Endothelial cell of hepatic sinusoid (primary cell): ENCODE results near the gene TSSK3.

ENCODE experiments used
- in situ Hi-C: cut with HindIII; loops from 2 replicates; pipeline ENCODE4 v1.10.0; 2017; ENCODE audit warnings: low sequenced_read_pairs

TSSK3 gene

GRCh38 chr1:32361308-32361673, 1.0 kb upstream of the TSSK3 start:
- in situ Hi-C loops = no loop called here

- in situ Hi-C loops = no loop called here
Measured at GRCh38 chr1:32361674-32362473, 465 bp upstream of the TSSK3 start.

- in situ Hi-C loops = no loop called here
Measured at GRCh38 chr1:32363713-32364112, 1.4 kb downstream of the TSSK3 start.

- in situ Hi-C loops = no loop called here
Measured at GRCh38 chr1:32364836-32365235, 2.5 kb downstream of the TSSK3 start.

GRCh38 chr1:32365445-32365844, 3.1 kb downstream of the TSSK3 start:
- in situ Hi-C loops = no loop called here

GRCh38 chr1:32367912-32368635, 5.7 kb downstream of the TSSK3 start:
- in situ Hi-C loops = no loop called here

- in situ Hi-C loops = loop anchor here (10.0 kb wide), 1 partner anchor 87 kb away; no protein-coding TSS in a partner anchor
Measured at GRCh38 chr1:32372149-32372756, 9.9 kb downstream of the TSSK3 start.

- in situ Hi-C loops = loop anchor here (10.0 kb wide), 1 partner anchor 89 kb away; no protein-coding TSS in a partner anchor
Measured at GRCh38 chr1:32373996-32374592, 11.8 kb downstream of the TSSK3 start.

- in situ Hi-C loops = loop anchor here (5.0 to 10.0 kb wide), 3 partner anchors 41 to 91 kb away; no protein-coding TSS in a partner anchor
Measured at GRCh38 chr1:32376199-32376598, 13.9 kb downstream of the TSSK3 start.

GRCh38 chr1:32377541-32378220, 15.3 kb downstream of the TSSK3 start:
- in situ Hi-C loops = loop anchor here (5.0 to 10.0 kb wide), 3 partner anchors 40 to 93 kb away; no protein-coding TSS in a partner anchor

GRCh38 chr1:32380057-32380456, 17.7 kb downstream of the TSSK3 start:
- in situ Hi-C loops = no loop called here

- in situ Hi-C loops = no loop called here
Measured at GRCh38 chr1:32386676-32387392, 24.5 kb downstream of the TSSK3 start.

- in situ Hi-C loops = no loop called here
Measured at GRCh38 chr1:32388641-32389040, 26.3 kb downstream of the TSSK3 start.

GRCh38 chr1:32390904-32391870, 28.8 kb downstream of the TSSK3 start:
- in situ Hi-C loops = no loop called here

GRCh38 chr1:32392325-32392724, 30.0 kb downstream of the TSSK3 start:
- in situ Hi-C loops = no loop called here

GRCh38 chr1:32393136-32393535, 30.8 kb downstream of the TSSK3 start:
- in situ Hi-C loops = no loop called here

GRCh38 chr1:32393832-32394140, 31.4 kb downstream of the TSSK3 start:
- in situ Hi-C loops = no loop called here

- in situ Hi-C loops = no loop called here
Measured at GRCh38 chr1:32394141-32394889, 32.0 kb downstream of the TSSK3 start, which contains the start of gene BSDC1. Gene BSDC1 (minus strand): TSS chr1:32394441. CDS start chr1:32394414, 27 bp downstream.
